ENCODE results near the gene ACSF3.

ACSF3 gene

GRCh38 chr16:89190150-89190958, 96.7 kb downstream of the ACSF3 start:
- no peak for DNase-seq (ENCODE audit: low spot score)

- no peak for DNase-seq (ENCODE audit: low spot score)
These were observed 97.6 kb downstream of the ACSF3 start for GRCh38 chr16:89191033-89191900.

GRCh38 chr16:89191901-89192185, 98.2 kb downstream of the ACSF3 start:
- DNase-seq (ENCODE audit: low spot score), result no peak

GRCh38 chr16:89192186-89192955, 98.7 kb downstream of the ACSF3 start:
- DNase-seq (ENCODE audit: low spot score), result peak; percentile 70

- DNase-seq (ENCODE audit: low spot score), result peak; percentile 50
These were observed 99.4 kb downstream of the ACSF3 start for GRCh38 chr16:89192956-89193575.

- no peak for DNase-seq (ENCODE audit: low spot score)
These were observed 100.1 kb downstream of the ACSF3 start for GRCh38 chr16:89193576-89194293.

GRCh38 chr16:89194340-89195311, 101.0 kb downstream of the ACSF3 start:
- DNase-seq (ENCODE audit: low spot score), result no peak

- DNase-seq (ENCODE audit: low spot score), result no peak
These were observed 102.0 kb downstream of the ACSF3 start for GRCh38 chr16:89195521-89196171.

- DNase-seq (ENCODE audit: low spot score), result no peak
These were observed 103.5 kb downstream of the ACSF3 start for GRCh38 chr16:89197033-89197632.

GRCh38 chr16:89197633-89198416, 104.2 kb downstream of the ACSF3 start:
- no peak for DNase-seq (ENCODE audit: low spot score)

GRCh38 chr16:89198417-89199240, 105.0 kb downstream of the ACSF3 start:
- no peak for DNase-seq (ENCODE audit: low spot score)

- DNase-seq (ENCODE audit: low spot score), result no peak
These were observed 105.8 kb downstream of the ACSF3 start for GRCh38 chr16:89199241-89200123.

GRCh38 chr16:89200124-89200849, 106.6 kb downstream of the ACSF3 start, which contains the start of gene SLC22A31:
SLC22A31 (minus strand) TSS chr16:89200537; CDS start chr16:89200501, 36 bp downstream.
- no peak for DNase-seq (ENCODE audit: low spot score)

GRCh38 chr16:89200850-89201411, 107.3 kb downstream of the ACSF3 start:
- DNase-seq (ENCODE audit: low spot score), result no peak
